ENCODE data around the gene EIF5B. TPM values are rescaled to one million over a fixed set of nuclear protein-coding genes. Genes with fewer than 3 reads are reported as not detected.
"Not testable (repeated sequence)": the region's sequence is repeated elsewhere in the genome, so short reads cannot be mapped to it uniquely, and the experiment has no call there.

Gene EIF5B
- total RNA-seq, 4 donors from 2014 or later: 21.4 to 83.5 (median 33.5) TPM

DNA sequence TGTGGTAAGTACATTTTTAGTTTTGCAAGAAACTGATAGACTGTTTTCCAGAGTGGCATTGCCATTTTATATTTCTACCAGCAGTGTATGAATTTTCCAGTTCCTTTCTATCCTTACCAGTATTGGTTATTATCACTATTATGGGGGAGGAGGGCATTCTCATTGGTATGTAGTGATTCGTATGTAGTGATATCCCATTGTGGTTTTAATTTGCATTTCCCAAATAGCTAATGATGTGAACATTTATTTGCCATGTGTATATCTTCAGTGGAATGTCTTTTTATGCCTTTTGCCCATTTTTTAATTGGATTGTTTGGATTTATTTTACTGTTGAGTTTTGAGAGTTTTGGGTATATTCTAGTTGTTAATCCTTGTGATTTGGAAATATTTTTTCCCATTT lies 16.9 kb downstream of the EIF5B start:
- no peak overlapping the region for H3K27ac ChIP-seq
- DNase-seq: no peak
- H3K36me3 ChIP-seq: no peaks in the 10 kb centered on the region
- no peak for TF ChIP-seq POLR2A (IDR thresholded peaks at IDR 0.05)
- TF ChIP-seq, protein P1, sequence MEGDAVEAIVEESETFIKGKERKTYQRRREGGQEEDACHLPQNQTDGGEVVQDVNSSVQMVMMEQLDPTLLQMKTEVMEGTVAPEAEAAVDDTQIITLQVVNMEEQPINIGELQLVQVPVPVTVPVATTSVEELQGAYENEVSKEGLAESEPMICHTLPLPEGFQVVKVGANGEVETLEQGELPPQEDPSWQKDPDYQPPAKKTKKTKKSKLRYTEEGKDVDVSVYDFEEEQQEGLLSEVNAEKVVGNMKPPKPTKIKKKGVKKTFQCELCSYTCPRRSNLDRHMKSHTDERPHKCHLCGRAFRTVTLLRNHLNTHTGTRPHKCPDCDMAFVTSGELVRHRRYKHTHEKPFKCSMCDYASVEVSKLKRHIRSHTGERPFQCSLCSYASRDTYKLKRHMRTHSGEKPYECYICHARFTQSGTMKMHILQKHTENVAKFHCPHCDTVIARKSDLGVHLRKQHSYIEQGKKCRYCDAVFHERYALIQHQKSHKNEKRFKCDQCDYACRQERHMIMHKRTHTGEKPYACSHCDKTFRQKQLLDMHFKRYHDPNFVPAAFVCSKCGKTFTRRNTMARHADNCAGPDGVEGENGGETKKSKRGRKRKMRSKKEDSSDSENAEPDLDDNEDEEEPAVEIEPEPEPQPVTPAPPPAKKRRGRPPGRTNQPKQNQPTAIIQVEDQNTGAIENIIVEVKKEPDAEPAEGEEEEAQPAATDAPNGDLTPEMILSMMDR (IDR thresholded peaks at IDR 0.05): no peak
- intact Hi-C loops (cut with DNase I; ENCODE audit: low total_unique reads): no loop called here
- H3K4me3 ChIP-seq: no peak overlapping the region
- H3K9me3 ChIP-seq: no peaks in the 10 kb centered on the region
- no peaks in the 10 kb centered on the region for H3K4me1 ChIP-seq
- H3K27me3 ChIP-seq: no peaks in the 10 kb centered on the region

- H3K9me3 ChIP-seq; H3K4me1 ChIP-seq; DNase-seq; H3K27ac ChIP-seq; intact Hi-C loops (cut with DNase I; ENCODE audit: low total_unique reads); H3K27me3 ChIP-seq; H3K36me3 ChIP-seq; H3K4me3 ChIP-seq: not testable (repeated sequence)
Measured at GRCh38 chr2:99354825-99355224, 17.6 kb downstream of the EIF5B start.

DNA sequence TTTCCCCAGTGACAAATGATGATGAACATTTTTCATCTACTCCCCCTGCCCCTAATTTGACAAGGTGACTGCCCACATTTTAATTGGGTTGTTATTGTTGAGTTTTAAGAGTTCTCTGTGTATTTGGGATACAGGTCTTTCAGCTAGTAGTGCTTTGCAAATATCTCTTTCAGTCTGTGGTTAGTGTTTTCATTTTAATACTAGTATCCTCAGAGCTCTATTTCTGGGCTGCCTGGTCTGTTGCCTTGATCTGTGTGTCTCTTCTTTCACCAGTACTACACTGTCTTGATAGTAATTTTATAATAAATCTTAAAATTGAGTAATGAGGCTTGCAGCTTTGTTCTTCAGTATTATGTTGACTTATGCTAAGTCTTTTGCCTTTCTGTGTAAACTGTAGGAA lies 19.7 kb downstream of the EIF5B start:
- no peaks in the 10 kb centered on the region for H3K9me3 ChIP-seq
- H3K36me3 ChIP-seq: no peaks in the 10 kb centered on the region
- H3K4me3 ChIP-seq: no peak overlapping the region
- no peak for DNase-seq
- no peak overlapping the region for H3K27ac ChIP-seq
- TF ChIP-seq, protein P1 (IDR thresholded peaks at IDR 0.05): no peak
- TF ChIP-seq POLR2A (IDR thresholded peaks at IDR 0.05): no peak
- no peaks in the 10 kb centered on the region for H3K4me1 ChIP-seq
- H3K27me3 ChIP-seq: no peaks in the 10 kb centered on the region
- intact Hi-C loops (cut with DNase I; ENCODE audit: low total_unique reads): no loop called here

DNA sequence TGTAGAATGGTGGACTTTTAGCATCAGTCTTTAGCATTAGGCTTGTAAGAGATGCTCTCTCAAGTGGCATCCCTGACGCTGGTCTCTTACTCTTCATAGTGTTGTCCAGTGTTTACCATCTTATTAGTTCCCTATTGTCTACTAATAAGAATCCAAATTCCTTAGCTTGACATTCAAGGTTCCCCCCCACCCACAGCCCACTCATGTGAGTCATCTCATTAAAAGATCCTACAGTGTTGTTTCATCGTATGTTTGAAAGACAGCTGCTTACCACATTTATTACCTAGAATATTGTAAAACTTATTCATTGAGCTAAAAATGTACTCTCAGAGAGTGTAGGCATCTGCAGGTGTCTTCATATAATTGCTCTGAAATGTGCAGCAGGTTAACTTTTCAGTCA lies 28.5 kb downstream of the EIF5B start:
- intact Hi-C loops (cut with DNase I; ENCODE audit: low total_unique reads): no loop called here
- peaks cover 0 to 4% of the 10 kb centered on the region in 2 donors for H3K36me3 ChIP-seq
- H3K9me3 ChIP-seq: no peaks in the 10 kb centered on the region

DNA sequence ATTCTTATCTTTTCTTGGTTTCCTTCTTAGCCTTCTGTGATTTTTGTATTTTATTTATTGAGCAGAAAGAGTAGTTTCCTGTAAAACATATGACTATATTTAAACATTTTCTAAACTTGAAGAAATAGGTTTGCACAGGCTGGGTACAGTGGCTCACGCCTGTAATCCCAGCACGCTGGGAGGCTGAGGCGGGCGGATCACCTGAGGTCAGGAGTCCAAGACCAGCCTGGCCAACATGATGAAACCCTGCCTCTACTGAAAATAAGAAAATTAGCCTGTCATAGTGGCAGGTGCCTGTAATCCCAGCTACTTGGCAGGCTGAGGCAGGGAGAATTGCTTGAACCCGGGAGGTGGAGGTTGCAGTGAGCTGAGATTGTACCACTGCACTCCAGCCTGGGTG lies 31.7 kb downstream of the EIF5B start:
- intact Hi-C loops (cut with DNase I; ENCODE audit: low total_unique reads); H3K36me3 ChIP-seq; DNase-seq; H3K4me1 ChIP-seq; H3K27me3 ChIP-seq; H3K27ac ChIP-seq; H3K9me3 ChIP-seq; H3K4me3 ChIP-seq: not testable (repeated sequence)

More for the DNA sequence above, 28.5 kb downstream of the EIF5B start:
- DNase-seq: no peak
- Histone ChIP-seq H3K27ac (no peak overlapping the region), H3K4me1 (no peaks in the 10 kb centered on the region), H3K4me3 (no peak overlapping the region), H3K27me3 (no peaks in the 10 kb centered on the region)
- TF ChIP-seq POLR2A (IDR thresholded peaks at IDR 0.05): no peak
- TF ChIP-seq, protein P1 (IDR thresholded peaks at IDR 0.05): no peak

- DNase-seq: no peak
- TF ChIP-seq, protein P1 (IDR thresholded peaks at IDR 0.05): no peak
- TF ChIP-seq POLR2A (IDR thresholded peaks at IDR 0.05): no peak
- Histone ChIP-seq H3K27me3 (no peaks in the 10 kb centered on the region), H3K9me3 (peaks cover 0 to 4% of the 10 kb centered on the region in 2 donors), H3K27ac (no peak overlapping the region), H3K4me1 (no peaks in the 10 kb centered on the region), H3K4me3 (no peak overlapping the region), H3K36me3 (no peaks in the 10 kb centered on the region)
- intact Hi-C loops (cut with DNase I; ENCODE audit: low total_unique reads): no loop called here
Measured at GRCh38 chr2:99373144-99373543, 36.0 kb downstream of the EIF5B start.
